MV-4-11 (cell line): ENCODE measurements around the gene CEP72.
A peak's percentile ranks its signal among the peaks of the same experiment; 100 is the strongest.
"Not testable (repeated sequence)": the region's sequence is repeated elsewhere in the genome, so short reads cannot be mapped to it uniquely, and the experiment has no call there.

Experiments
- DNase-seq: peaks from one replicate; lab custom pipeline; 2025; lab: John Stamatoyannopoulos, UW

Gene CEP72

GRCh38 chr5:684751-685216 lies 72.6 kb downstream of the CEP72 start:
- no peak for DNase-seq

GRCh38 chr5:685262-686171 lies 73.4 kb downstream of the CEP72 start:
- no peak for DNase-seq

- not testable (repeated sequence) for DNase-seq
Observed at GRCh38 chr5:686172-686523, 74.0 kb downstream of the CEP72 start.

DNA sequence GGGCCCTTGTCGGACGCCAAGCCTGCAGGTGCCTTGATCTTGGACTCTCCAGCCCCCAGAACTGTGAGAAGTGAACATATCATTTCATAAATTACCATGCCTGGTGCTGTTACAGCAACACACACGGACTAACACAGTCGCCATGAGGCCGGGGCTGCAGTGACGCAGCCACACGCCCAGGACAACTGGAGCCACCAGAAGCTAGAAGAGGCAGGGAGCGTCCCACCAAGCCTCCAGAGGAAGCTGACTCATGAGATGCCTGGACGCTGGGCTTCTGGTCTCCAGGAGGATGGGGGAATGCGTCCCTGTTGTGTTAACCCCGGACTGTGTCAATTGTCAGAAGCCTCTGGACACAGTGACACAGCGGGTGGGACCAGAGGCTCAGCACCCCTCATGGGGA lies 74.8 kb downstream of the CEP72 start:
- DNase-seq = not testable (repeated sequence)

DNA sequence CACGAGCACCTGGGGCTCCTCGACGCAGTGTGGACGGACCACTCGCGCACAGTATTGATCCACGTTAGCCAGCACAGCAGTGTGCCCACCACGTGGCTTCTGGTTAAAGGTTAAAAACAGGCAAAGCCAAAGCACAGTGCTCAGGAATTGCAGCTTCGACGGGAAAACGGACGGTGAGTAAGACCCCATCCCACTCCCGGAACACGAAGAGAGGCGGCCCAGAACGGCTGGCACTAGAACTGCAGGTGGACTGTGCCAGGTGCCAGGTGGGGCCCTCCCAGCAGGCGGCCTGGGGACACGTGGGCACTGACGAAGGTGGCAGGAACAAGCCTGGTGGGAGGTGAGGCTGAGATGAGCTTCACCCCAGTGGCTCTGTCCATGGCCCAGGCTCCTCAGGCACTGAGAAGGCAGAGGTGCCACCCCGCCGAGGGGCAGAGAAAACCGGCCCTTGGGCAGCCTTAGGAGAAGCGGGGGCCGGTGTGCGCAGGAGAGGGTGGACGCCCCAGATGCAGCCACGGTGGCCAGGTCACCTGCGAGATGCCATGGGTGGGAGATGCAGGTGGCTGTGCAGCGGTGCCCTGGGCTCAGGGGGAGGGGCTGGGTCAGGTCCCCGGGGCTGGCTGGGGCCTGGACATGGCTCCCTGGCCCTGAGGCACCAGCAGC lies 76.3 kb downstream of the CEP72 start:
- not testable (repeated sequence) for DNase-seq

DNA sequence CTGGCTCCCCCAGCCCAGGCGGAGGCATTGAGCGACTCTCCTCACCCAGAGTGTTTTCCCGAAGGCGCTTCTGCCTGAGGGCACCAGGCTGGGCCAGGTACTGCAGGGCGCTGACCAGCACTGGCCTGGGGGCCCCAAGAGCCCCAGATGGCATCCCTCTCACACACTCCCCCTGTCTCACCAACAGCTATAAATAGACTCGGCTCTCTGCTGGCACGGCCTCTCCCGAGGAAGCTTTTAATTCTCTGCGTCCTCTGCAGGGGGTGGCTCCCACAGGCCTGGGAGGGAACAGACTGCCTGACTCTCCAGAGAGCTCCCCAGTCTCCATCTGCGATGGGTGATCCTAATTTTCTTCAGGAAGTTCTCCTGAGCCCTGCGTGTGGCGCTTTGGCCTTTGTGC lies 78.2 kb downstream of the CEP72 start:
- not testable (repeated sequence) for DNase-seq

- not testable (repeated sequence) for DNase-seq
Observed at GRCh38 chr5:691049-691448, 78.9 kb downstream of the CEP72 start.

DNA sequence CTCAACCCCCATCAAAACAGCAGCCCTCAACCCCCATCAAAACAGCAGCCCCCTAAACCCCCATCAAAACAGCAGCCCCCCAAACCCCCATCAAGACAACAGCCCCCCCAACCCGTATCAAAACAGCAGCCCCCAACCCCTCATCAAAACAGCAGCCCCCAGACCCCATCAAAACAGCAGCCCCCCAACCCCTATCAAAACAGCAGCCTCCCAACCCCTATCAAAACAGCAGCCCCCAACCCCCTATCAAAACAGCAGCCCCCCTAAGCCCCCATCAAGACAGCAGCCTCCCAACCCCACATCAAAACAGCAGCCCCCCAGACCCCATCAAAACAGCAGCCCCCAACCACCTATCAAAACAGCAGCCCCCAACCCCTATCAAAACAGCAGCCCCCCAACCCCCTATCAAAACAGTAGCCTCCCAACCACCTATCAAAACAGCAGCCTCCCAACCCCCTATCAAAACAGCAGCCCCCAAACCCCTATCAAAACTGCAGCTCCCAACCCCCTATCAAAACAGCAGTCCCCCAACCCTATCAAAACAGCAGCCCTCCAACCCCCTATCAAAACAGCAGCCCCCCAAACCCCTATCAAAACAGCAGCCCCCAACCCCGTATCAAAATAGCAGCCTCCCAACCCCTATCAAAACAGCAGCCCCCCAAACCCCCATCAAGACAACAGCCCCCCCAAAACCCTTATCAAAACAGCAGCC lies 79.8 kb downstream of the CEP72 start:
- DNase-seq = no peak

- DNase-seq = not testable (repeated sequence)
Observed at GRCh38 chr5:692529-693041, 80.4 kb downstream of the CEP72 start.

DNA sequence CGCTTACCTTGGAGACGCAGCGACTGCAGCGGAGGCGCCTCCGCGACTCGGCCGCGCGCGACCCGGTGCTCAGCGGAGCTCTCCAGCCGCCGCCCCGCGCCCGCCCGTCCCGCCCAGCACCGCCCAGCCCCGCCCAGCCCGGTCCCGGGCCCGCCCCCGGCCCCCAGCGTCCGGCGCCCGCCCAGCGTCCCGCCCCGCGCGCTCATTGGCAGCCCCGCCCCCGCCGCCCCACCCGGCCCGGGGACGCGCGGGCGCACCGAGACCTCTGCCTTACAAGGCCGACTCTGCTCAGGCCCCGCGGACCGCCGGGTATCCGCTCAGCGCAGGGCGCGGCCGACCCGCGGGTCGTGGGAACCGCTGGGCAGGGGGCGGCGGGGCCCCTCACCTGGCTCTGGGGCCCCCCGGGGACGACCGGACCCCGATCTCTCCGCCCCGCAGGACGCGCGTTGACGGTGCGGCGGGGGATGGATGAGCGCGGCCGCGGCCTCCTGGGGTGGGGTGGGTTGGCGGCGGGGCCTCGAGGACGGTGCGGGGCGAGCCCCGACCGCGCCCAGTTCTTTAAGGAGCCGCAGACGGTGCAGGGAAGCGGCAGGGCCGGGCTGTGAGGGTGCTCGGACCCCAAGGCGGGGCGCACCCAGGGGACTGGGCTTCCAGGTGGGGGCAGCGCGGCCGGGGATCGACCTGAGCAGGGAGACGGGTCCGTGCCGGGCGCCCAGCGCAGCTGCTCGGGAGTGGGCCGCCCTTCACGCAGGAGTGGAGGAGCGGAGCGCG lies 81.3 kb downstream of the CEP72 start, which contains the start of gene TPPP:
TSS of gene TPPP (minus strand) at position 82 of the 771 bp plus-strand sequence. CDS start 15,292 bp downstream, outside the sequence.
- DNase-seq = peak; percentile 7

DNA sequence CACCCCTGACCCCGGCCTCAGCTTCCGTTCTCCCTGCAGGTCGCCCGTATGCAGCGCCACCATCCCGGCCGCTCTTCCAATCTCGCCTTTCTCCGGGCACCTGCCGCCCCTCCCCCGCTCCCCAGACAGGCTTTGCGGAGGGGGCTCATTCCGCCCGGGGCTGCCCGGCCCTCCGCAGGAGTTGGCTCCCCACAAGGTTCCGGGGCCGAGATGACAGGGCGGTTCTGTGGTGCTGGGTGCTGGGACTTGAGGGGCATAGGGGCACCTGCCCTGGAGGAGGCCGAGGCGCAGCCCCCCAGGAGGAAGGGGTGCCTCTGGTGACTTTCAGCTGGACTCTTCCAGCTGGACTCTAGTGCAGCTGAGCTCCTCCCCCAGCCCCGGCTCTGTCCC lies 81.9 kb downstream of the CEP72 start:
- DNase-seq = not testable (repeated sequence)

GRCh38 chr5:695475-695874 lies 83.3 kb downstream of the CEP72 start:
- DNase-seq = not testable (repeated sequence)

GRCh38 chr5:696191-696590 lies 84.1 kb downstream of the CEP72 start:
- not testable (repeated sequence) for DNase-seq

GRCh38 chr5:696753-697702 lies 84.9 kb downstream of the CEP72 start:
- DNase-seq = not testable (repeated sequence)
